GM12892 (cell line): ENCODE data around the gene CHST5.

Experiments
- POLR2A ChIP-seq: IDR thresholded peaks from 2 replicates; pipeline ENCODE4 v1.6.1; 2011; ENCODE audit warnings: low read depth, low read length, control low read depth
- POLR2AphosphoS5 ChIP-seq: IDR thresholded peaks from 2 replicates; pipeline ENCODE4 v1.6.1; 2011; ENCODE audit warnings: low read depth, low read length, control low read depth
- TAF1 ChIP-seq: IDR thresholded peaks from 2 replicates; pipeline ENCODE4 v1.6.1; 2011; ENCODE audit warnings: low read depth, mild to moderate bottlenecking, control low read depth, low read length, borderline replicate concordance

- TF ChIP-seq POLR2A (no peak), TAF1 (no peak), POLR2AphosphoS5 (no peak)
Observed at GRCh38 chr16:75519175-75519574, 16.7 kb downstream of the CHST5 start.
